HG02840 (cell line): ENCODE data around the gene PFDN1.

Experiments used
- ATAC-seq: cut with Tn5 transposase; IDR thresholded peaks from one replicate; pipeline ENCODE4 v1.9.1; 2021; ENCODE audit warnings: mild to moderate bottlenecking, moderate library complexity, moderate number of reproducible peaks; ENCODE audit not compliant: unreplicated experiment, low FRiP score

PFDN1 gene

GRCh38 chr5:140299056-140299455 is 3.8 kb downstream of the PFDN1 start:
- no peak for ATAC-seq

GRCh38 chr5:140298183-140298601 is 4.7 kb downstream of the PFDN1 start:
- ATAC-seq, result no peak

GRCh38 chr5:140297283-140297682 is 5.6 kb downstream of the PFDN1 start:
- no peak for ATAC-seq

GRCh38 chr5:140296289-140296688 is 6.6 kb downstream of the PFDN1 start:
- no peak for ATAC-seq

GRCh38 chr5:140295414-140295813 is 7.5 kb downstream of the PFDN1 start:
- no peak for ATAC-seq

- ATAC-seq, result no peak
Measured at GRCh38 chr5:140294753-140295152, 8.1 kb downstream of the PFDN1 start.

GRCh38 chr5:140293849-140294100 is 9.1 kb downstream of the PFDN1 start:
- ATAC-seq, result no peak

- no peak for ATAC-seq
Measured at GRCh38 chr5:140293091-140293848, 9.6 kb downstream of the PFDN1 start.

- no peak for ATAC-seq
Measured at GRCh38 chr5:140292212-140293036, 10.5 kb downstream of the PFDN1 start.

- no peak for ATAC-seq
Measured at GRCh38 chr5:140287801-140288521, 14.9 kb downstream of the PFDN1 start.

GRCh38 chr5:140286424-140286823 is 16.5 kb downstream of the PFDN1 start:
- no peak for ATAC-seq

- ATAC-seq, result no peak
Measured at GRCh38 chr5:140284013-140284412, 18.9 kb downstream of the PFDN1 start.

GRCh38 chr5:140282266-140282665 is 20.6 kb downstream of the PFDN1 start:
- no peak for ATAC-seq

GRCh38 chr5:140275837-140276236 is 27.1 kb downstream of the PFDN1 start:
- ATAC-seq, result no peak

- no peak for ATAC-seq
Measured at GRCh38 chr5:140273401-140273877, 29.5 kb downstream of the PFDN1 start.

- no peak for ATAC-seq
Measured at GRCh38 chr5:140270008-140270407, 32.9 kb downstream of the PFDN1 start.

- no peak for ATAC-seq
Measured at GRCh38 chr5:140267559-140268018, 35.3 kb downstream of the PFDN1 start.

GRCh38 chr5:140267201-140267540 is 35.7 kb downstream of the PFDN1 start:
- ATAC-seq, result no peak

GRCh38 chr5:140266471-140267200 is 36.3 kb downstream of the PFDN1 start:
- ATAC-seq, result no peak

- ATAC-seq, result no peak
Measured at GRCh38 chr5:140265845-140266244, 37.1 kb downstream of the PFDN1 start.

- ATAC-seq, result no peak
Measured at GRCh38 chr5:140262839-140263238, 40.1 kb downstream of the PFDN1 start.
